ENCODE measurements around the gene CALD1.

GRCh38 chr7:134919240-134919641 lies 139.8 kb downstream of the CALD1 start:
- no peak for TF ChIP-seq CTCF (IDR thresholded peaks at IDR 0.05; ENCODE audit: insufficient read depth, low read length)
- TF ChIP-seq REST (IDR thresholded peaks at IDR 0.05; ENCODE audit: insufficient replicate concordance, low read depth) = no peak

Data from HL-60 (cell line).